ENCODE measurements around the gene CRABP2.

The CRABP2 gene

DNA sequence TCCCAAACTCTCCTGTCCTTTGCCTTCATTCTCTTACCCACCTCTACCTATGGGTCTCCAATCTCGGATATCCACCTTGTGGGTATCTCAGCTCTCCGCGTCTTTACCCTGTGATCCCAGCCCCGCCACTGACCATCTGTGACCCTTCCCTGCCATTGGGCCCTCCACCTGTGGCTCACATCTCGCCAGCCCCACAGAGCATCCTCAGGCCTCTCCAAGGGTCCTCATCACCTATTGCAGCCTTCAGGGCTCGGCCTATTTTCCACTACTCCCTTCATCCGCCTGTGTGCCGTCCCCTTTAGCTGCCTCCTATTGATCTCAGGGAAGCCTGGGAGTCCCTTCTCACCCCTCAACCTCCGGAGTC is 52.4 kb downstream of the CRABP2 start:
- DNase-seq = no peak

DNA sequence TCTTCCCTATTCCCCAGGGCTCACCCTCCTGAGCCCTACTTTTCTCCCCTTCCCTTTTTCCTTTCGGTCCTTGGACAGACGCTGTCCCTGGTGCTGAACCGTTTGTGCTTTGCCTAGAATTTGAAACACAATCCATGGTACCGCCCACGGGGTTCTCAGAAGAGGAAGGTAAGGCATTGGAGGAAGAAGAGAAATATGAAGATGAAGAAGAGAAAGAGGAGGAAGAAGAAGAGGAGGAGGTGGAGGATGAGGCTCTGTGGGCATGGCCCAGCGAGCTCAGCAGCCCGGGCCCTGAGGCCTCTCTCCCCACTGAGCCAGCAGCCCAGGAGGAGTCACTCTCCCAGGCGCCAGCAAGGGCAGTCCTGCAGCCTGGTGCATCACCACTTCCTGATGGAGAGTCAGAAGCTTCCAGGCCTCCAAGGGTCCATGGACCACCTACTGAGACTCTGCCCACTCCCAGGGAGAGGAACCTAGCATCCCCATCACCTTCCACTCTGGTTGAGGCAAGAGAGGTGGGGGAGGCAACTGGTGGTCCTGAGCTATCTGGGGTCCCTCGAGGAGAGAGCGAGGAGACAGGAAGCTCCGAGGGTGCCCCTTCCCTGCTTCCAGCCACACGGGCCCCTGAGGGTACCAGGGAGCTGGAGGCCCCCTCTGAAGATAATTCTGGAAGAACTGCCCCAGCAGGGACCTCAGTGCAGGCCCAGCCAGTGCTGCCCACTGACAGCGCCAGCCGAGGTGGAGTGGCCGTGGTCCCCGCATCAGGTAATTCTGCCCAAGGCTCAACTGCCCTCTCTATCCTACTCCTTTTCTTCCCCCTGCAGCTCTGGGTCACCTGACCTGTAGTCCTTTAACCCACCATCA is 53.0 kb downstream of the CRABP2 start:
- DNase-seq = peak; percentile 70

All from RPMI8226 (cell line).